22Rv1 (cell line): ENCODE measurements around the gene RAI1.

Experiments
- CTCF ChIP-seq: fragments of 450-650 bp; IDR thresholded peaks from 2 replicates; pipeline ENCODE4 v1.5.1; 2017; ENCODE audit warnings: mild to moderate bottlenecking
- ZFX ChIP-seq: fragments of 450-650 bp; IDR thresholded peaks from 2 replicates; pipeline ENCODE4 v1.6.1; 2017; ENCODE audit warnings: antibody characterized with exemption, borderline replicate concordance

- no peak for TF ChIP-seq CTCF
- no peak for TF ChIP-seq ZFX
Observed at GRCh38 chr17:17738901-17739300, 57.6 kb downstream of the RAI1 start.
